ENCODE data around the gene WDFY4.

Gene WDFY4

DNA sequence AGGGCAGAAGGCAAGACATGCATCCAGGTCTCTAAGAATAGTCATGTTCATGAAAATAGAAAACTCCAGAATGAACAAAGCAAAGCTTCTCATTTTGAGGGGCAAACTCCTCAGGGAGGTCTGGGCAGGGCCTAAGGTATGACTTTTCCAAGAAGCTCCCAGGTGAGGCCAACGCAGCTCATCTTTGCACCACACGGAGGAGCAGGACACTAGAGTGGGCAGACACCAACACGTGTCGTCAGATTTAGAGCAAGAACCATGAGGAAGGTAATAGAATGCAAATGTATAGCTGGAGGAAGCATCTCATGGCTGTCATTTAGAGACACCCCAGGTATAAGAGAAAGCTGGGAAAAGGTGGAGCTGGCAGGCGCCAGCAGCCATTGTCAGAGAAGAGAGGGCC, 95.7 kb downstream of the WDFY4 start:
- ATAC-seq = no peak
- TF ChIP-seq, protein P1, sequence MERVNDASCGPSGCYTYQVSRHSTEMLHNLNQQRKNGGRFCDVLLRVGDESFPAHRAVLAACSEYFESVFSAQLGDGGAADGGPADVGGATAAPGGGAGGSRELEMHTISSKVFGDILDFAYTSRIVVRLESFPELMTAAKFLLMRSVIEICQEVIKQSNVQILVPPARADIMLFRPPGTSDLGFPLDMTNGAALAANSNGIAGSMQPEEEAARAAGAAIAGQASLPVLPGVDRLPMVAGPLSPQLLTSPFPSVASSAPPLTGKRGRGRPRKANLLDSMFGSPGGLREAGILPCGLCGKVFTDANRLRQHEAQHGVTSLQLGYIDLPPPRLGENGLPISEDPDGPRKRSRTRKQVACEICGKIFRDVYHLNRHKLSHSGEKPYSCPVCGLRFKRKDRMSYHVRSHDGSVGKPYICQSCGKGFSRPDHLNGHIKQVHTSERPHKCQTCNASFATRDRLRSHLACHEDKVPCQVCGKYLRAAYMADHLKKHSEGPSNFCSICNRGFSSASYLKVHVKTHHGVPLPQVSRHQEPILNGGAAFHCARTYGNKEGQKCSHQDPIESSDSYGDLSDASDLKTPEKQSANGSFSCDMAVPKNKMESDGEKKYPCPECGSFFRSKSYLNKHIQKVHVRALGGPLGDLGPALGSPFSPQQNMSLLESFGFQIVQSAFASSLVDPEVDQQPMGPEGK (CRISPR knock-in tag; IDR thresholded peaks at IDR 0.05; ENCODE audit: borderline replicate concordance) = no peak
- TF ChIP-seq PPARA (CRISPR knock-in tag; IDR thresholded peaks at IDR 0.05; ENCODE audit: borderline replicate concordance) (no peak), TOX (CRISPR knock-in tag; IDR thresholded peaks at IDR 0.05; ENCODE audit: borderline replicate concordance) (no peak), ZC3H10 (CRISPR knock-in tag; IDR thresholded peaks at IDR 0.05) (no peak), CSDC2 (CRISPR knock-in tag; IDR thresholded peaks at IDR 0.05) (no peak), ZNF8 (CRISPR knock-in tag; IDR thresholded peaks at IDR 0.05) (no peak), SNAI2 (CRISPR knock-in tag; IDR thresholded peaks at IDR 0.05) (no peak), BACH2 (CRISPR knock-in tag; IDR thresholded peaks at IDR 0.05; ENCODE audit: borderline replicate concordance) (no peak), ZFP30 (CRISPR knock-in tag; IDR thresholded peaks at IDR 0.05) (no peak), ZNF70 (CRISPR knock-in tag; IDR thresholded peaks at IDR 0.05) (no peak)
- TF ChIP-seq, protein P2, sequence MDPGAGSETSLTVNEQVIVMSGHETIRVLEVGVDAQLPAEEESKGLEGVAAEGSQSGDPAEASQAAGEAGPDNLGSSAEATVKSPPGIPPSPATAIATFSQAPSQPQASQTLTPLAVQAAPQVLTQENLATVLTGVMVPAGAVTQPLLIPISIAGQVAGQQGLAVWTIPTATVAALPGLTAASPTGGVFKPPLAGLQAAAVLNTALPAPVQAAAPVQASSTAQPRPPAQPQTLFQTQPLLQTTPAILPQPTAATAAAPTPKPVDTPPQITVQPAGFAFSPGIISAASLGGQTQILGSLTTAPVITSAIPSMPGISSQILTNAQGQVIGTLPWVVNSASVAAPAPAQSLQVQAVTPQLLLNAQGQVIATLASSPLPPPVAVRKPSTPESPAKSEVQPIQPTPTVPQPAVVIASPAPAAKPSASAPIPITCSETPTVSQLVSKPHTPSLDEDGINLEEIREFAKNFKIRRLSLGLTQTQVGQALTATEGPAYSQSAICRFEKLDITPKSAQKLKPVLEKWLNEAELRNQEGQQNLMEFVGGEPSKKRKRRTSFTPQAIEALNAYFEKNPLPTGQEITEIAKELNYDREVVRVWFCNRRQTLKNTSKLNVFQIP (CRISPR knock-in tag; IDR thresholded peaks at IDR 0.05; ENCODE audit: borderline replicate concordance, low read depth) = no peak
- TF ChIP-seq, protein P3, sequence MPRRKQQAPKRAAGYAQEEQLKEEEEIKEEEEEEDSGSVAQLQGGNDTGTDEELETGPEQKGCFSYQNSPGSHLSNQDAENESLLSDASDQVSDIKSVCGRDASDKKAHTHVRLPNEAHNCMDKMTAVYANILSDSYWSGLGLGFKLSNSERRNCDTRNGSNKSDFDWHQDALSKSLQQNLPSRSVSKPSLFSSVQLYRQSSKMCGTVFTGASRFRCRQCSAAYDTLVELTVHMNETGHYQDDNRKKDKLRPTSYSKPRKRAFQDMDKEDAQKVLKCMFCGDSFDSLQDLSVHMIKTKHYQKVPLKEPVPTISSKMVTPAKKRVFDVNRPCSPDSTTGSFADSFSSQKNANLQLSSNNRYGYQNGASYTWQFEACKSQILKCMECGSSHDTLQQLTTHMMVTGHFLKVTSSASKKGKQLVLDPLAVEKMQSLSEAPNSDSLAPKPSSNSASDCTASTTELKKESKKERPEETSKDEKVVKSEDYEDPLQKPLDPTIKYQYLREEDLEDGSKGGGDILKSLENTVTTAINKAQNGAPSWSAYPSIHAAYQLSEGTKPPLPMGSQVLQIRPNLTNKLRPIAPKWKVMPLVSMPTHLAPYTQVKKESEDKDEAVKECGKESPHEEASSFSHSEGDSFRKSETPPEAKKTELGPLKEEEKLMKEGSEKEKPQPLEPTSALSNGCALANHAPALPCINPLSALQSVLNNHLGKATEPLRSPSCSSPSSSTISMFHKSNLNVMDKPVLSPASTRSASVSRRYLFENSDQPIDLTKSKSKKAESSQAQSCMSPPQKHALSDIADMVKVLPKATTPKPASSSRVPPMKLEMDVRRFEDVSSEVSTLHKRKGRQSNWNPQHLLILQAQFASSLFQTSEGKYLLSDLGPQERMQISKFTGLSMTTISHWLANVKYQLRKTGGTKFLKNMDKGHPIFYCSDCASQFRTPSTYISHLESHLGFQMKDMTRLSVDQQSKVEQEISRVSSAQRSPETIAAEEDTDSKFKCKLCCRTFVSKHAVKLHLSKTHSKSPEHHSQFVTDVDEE (CRISPR knock-in tag; IDR thresholded peaks at IDR 0.05) = no peak

DNA sequence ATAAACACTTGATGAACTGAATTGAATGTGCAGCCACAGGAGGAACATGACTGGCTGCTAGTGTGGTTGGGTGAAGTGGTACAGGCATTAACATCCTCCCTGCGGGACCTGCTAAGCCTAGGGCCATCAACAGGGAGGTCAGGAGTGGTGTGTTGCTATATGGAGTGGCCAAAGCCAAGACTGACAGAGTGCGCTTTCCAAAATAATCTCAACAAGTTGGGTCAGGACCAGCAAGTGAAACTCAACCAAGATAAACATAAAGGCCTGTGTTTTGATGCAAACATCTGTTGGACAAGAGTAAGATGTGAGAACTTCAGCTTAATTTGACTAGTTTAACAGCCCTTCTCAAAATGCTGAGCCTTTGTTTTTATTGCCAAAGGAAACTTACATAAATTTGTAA, 97.7 kb downstream of the WDFY4 start:
- TF ChIP-seq ZNF8 (CRISPR knock-in tag; IDR thresholded peaks at IDR 0.05) = no peak
- TF ChIP-seq, protein P1 (CRISPR knock-in tag; IDR thresholded peaks at IDR 0.05; ENCODE audit: borderline replicate concordance) = no peak
- TF ChIP-seq, protein P2 (CRISPR knock-in tag; IDR thresholded peaks at IDR 0.05; ENCODE audit: borderline replicate concordance, low read depth) = no peak
- no peak for TF ChIP-seq ZNF565 (CRISPR knock-in tag; conservative IDR thresholded peaks at IDR 0.05; ENCODE audit: low read depth)
- TF ChIP-seq ZC3H10 (CRISPR knock-in tag; IDR thresholded peaks at IDR 0.05) = no peak
- no peak for TF ChIP-seq BACH2 (CRISPR knock-in tag; IDR thresholded peaks at IDR 0.05; ENCODE audit: borderline replicate concordance)
- no peak for ATAC-seq

DNA sequence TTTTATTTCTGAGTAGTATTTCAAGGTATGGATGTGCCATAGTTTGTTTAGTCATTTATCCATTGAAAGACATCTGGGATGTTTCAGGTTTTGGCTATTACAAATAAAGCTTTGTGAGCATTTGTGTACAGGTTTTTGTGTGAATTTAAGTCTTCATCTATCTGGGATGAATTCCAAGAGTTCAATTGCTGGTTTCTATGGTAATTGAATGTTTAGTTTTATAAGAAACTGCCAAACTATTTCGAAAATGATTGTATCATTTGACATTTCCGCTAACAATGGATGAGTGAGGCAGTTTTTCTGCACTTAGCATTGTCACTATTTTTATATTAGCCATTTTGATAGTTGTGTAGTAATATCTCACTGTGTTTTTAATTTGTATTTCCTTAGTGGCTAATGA, 99.4 kb downstream of the WDFY4 start:
- ATAC-seq = no peak
- TF ChIP-seq RARB (CRISPR knock-in tag; IDR thresholded peaks at IDR 0.05) = no peak
- no peak for TF ChIP-seq CSDC2 (CRISPR knock-in tag; IDR thresholded peaks at IDR 0.05)
- TF ChIP-seq, protein P1 (CRISPR knock-in tag; IDR thresholded peaks at IDR 0.05; ENCODE audit: borderline replicate concordance) = no peak

DNA sequence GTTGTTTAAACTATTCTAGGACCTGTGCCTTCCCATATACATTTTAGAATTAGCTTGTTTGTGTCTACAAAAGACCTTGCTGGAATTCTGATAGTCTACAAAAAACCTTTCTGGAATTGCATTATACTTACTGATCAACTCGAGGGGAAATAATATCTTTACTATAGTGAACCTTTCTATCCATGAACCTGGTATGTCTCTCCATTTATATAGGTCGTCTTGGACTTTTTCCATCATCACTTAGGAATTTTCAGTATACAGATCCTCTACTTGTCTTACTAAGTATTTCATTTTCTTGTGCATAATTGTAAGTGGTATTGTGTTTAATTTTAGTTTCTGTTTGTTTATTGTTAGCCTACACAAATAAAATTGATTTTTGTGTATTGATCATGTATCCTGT, 101.1 kb downstream of the WDFY4 start:
- TF ChIP-seq SNAI2 (CRISPR knock-in tag; IDR thresholded peaks at IDR 0.05) (no peak), TCF4 (CRISPR knock-in tag; IDR thresholded peaks at IDR 0.05; ENCODE audit: borderline replicate concordance) (no peak)
- TF ChIP-seq, protein P4, sequence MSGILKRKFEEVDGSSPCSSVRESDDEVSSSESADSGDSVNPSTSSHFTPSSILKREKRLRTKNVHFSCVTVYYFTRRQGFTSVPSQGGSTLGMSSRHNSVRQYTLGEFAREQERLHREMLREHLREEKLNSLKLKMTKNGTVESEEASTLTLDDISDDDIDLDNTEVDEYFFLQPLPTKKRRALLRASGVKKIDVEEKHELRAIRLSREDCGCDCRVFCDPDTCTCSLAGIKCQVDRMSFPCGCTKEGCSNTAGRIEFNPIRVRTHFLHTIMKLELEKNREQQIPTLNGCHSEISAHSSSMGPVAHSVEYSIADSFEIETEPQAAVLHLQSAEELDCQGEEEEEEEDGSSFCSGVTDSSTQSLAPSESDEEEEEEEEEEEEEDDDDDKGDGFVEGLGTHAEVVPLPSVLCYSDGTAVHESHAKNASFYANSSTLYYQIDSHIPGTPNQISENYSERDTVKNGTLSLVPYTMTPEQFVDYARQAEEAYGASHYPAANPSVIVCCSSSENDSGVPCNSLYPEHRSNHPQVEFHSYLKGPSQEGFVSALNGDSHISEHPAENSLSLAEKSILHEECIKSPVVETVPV (CRISPR knock-in tag; IDR thresholded peaks at IDR 0.05) = no peak
- TF ChIP-seq, protein P1 (CRISPR knock-in tag; IDR thresholded peaks at IDR 0.05; ENCODE audit: borderline replicate concordance) = no peak
- ATAC-seq = no peak
